Testis (tissue), 3 donors: ENCODE measurements around the gene VDAC2. TPM values are rescaled to one million over a fixed set of nuclear protein-coding genes. Genes with fewer than 3 reads are reported as not detected.

Experiments used
- DNase-seq: peaks from one replicate; pipeline ENCODE4 v3.0.0-alpha.2; 2019
- H3K27ac ChIP-seq, 2 donors: fragments of 200-600 bp; sonication (generic); one replicate each; pipeline ENCODE4 v1.5.1; 2019
- H3K27me3 ChIP-seq: fragments of 200-600 bp; sonication (generic); one replicate; pipeline ENCODE4 v1.5.1; 2019
- H3K36me3 ChIP-seq: fragments of 200-600 bp; sonication (generic); one replicate; pipeline ENCODE4 v1.5.1; 2017; ENCODE audit warnings: low read depth; ENCODE audit errors: missing control alignments
- H3K4me1 ChIP-seq: fragments of 200-600 bp; sonication (generic); one replicate; pipeline ENCODE4 v1.5.1; 2019
- H3K4me3 ChIP-seq, 2 donors: fragments of 200-600 bp; sonication (generic); one replicate each; pipeline ENCODE4 v1.5.1; 2017 to 2019
- H3K9me3 ChIP-seq: fragments of 200-600 bp; sonication (generic); one replicate; pipeline ENCODE4 v1.5.1; 2017
- CTCF ChIP-seq, 3 experiments: fragments of 450-650 bp in 2 of 3; fragments of 200-600 bp in 1 of 3; sonication (generic) in 1 of 3; IDR thresholded peaks; one replicate each; pipeline ENCODE4 v1.5.1; 2016 to 2019; ENCODE audit warnings: antibody characterized with exemption in 3 of 3, mild to moderate bottlenecking in 2 of 3, moderate library complexity in 1 of 3
- POLR2A ChIP-seq: fragments of 450-650 bp; IDR thresholded peaks from one replicate; pipeline ENCODE4 v1.6.1; 2017; ENCODE audit warnings: antibody characterized with exemption, mild to moderate bottlenecking, moderate library complexity
- WGBS, 2 donors: methylation state at CpG; one replicate each; pipeline ENCODE4 v1.1.5; 2018; 5-methylcytosine and 5-hydroxymethylcytosine counted together
- intact Hi-C: fragments of 100-400 bp; cut with DNase I; formaldehyde crosslinking; loops from one replicate; pipeline ENCODE4 v1.15.1; 2023; ENCODE audit warnings: low total_unique reads
- polyA plus RNA-seq: library from polyadenylated mRNA; stranded (reverse); fragments of 350-450 nt; fragmentation: Illumina TruSeq; extraction: RNeasy Lipid Tissue Mini Kit (QIAGEN cat#74804); gene quantifications from one replicate; pipeline ENCODE4 v1.2.3, GENCODE V29; 2014; ENCODE audit warnings: low read depth, low replicate concordance; ENCODE audit not compliant: insufficient read depth
- total RNA-seq, 2 donors: library from RNA; depleted of rRNA; stranded (reverse); fragments of >200 nt; gene quantifications; one replicate each; pipeline ENCODE4 v1.2.3, GENCODE V29; 2016

The VDAC2 gene
- total and polyA plus RNA-seq, 3 donors from 2014 or later: 105 to 234 (median 111) TPM

- Histone ChIP-seq H3K27me3 (no peaks in the 10 kb centered on the region), H3K9me3 (no peaks in the 10 kb centered on the region), H3K4me3 (peak within 1 kb of the TSS; percentile 63 to 77), H3K36me3 (no peaks in the 10 kb centered on the region), H3K4me1 (peaks cover 4% of the 10 kb centered on the region), H3K27ac (peak within 1 kb of the TSS; percentile 31 to 85)
- 0 to 1% methylated on average over 11 to 74 of the region's 76 CpGs for WGBS, 2 donors
- DNase-seq: peak; percentile 96
- intact Hi-C loops: loop anchor here (10.0 kb wide), 2 partner anchors 131 to 991 kb away; a partner anchor contains a TSS
- peak; percentile 100 for TF ChIP-seq CTCF (IDR thresholded peaks at IDR 0.05)
- no peak for TF ChIP-seq POLR2A
These were observed 25.0 kb downstream of the VDAC2 start, which contains the start of gene COMTD1 for GRCh38 chr10:75235375-75236177. Gene COMTD1, minus strand, starts transcription at chr10:75235957. Its CDS starts 29 bp downstream, at chr10:75235928.

GRCh38 chr10:75236178-75236825 is 25.7 kb downstream of the VDAC2 start:
- DNase-seq: no peak
- H3K27me3 ChIP-seq: no peaks in the 10 kb centered on the region
- TF ChIP-seq POLR2A: no peak
- TF ChIP-seq CTCF (IDR thresholded peaks at IDR 0.05): peak in 1 of 3 experiments; percentile 9
- H3K9me3 ChIP-seq: no peaks in the 10 kb centered on the region
- 49 to 53% methylated on average over 12 of the region's 12 CpGs for WGBS, 2 donors
- intact Hi-C loops: loop anchor here (10.0 kb wide), 2 partner anchors 132 to 992 kb away; a partner anchor contains a TSS
- no peaks in the 10 kb centered on the region for H3K36me3 ChIP-seq
- peak overlapping the region in 1 of 2 donors; percentile 77 for H3K4me3 ChIP-seq
- peak overlapping the region in 1 of 2 donors; percentile 31 for H3K27ac ChIP-seq
- peaks cover 4% of the 10 kb centered on the region for H3K4me1 ChIP-seq

- H3K9me3 ChIP-seq: no peaks in the 10 kb centered on the region
- intact Hi-C loops: loop anchor here (10.0 kb wide), 2 partner anchors 134 to 994 kb away; a partner anchor contains a TSS
- H3K27ac ChIP-seq: no peak overlapping the region
- peak overlapping the region in 1 of 2 donors; percentile 24 for H3K4me3 ChIP-seq
- no peaks in the 10 kb centered on the region for H3K27me3 ChIP-seq
- no peaks in the 10 kb centered on the region for H3K36me3 ChIP-seq
- peaks cover 3% of the 10 kb centered on the region for H3K4me1 ChIP-seq
- DNase-seq: no peak
- 49 to 73% methylated on average over 20 to 37 of the region's 37 CpGs for WGBS, 2 donors
- TF ChIP-seq POLR2A: no peak
- TF ChIP-seq CTCF (IDR thresholded peaks at IDR 0.05): no peak
These were observed 27.8 kb downstream of the VDAC2 start for GRCh38 chr10:75238182-75239095.

GRCh38 chr10:75239096-75239790 is 28.6 kb downstream of the VDAC2 start:
- no peak for DNase-seq
- Histone ChIP-seq H3K27ac (no peak overlapping the region), H3K4me3 (no peak overlapping the region), H3K9me3 (no peaks in the 10 kb centered on the region), H3K27me3 (no peaks in the 10 kb centered on the region), H3K4me1 (no peaks in the 10 kb centered on the region), H3K36me3 (no peaks in the 10 kb centered on the region)
- 82 to 84% methylated on average over 9 to 11 of the region's 11 CpGs for WGBS, 2 donors
- intact Hi-C loops: loop anchor here (10.0 kb wide), 2 partner anchors 134 to 994 kb away; a partner anchor contains a TSS
- TF ChIP-seq POLR2A (no peak), CTCF (IDR thresholded peaks at IDR 0.05) (no peak)
